H1 (cell line): Measurements from ENCODE around the gene DHH. TPM values are rescaled to one million over a fixed set of nuclear protein-coding genes. Genes with fewer than 3 reads are reported as not detected.
A peak's percentile ranks its signal among the peaks of the same experiment; 100 is the strongest.

Experiments used
- CTCF ChIA-PET: fragments of 300-600 bp; sonication (Branson Sonifier 250); formaldehyde crosslinking; loops from one replicate; lab custom pipeline; 2021; ENCODE audit not compliant: partially characterized antibody; lab: Charles Lee
- POLR2A ChIA-PET: fragments of 300-600 bp; sonication (Branson Sonifier 250); formaldehyde crosslinking; loops from one replicate; lab custom pipeline; 2021; ENCODE audit warnings: inconsistent platforms; ENCODE audit not compliant: partially characterized antibody; lab: Charles Lee
- DNase-seq, 2 experiments: peaks; one replicate each; pipeline versions ENCODE4 v3.0.0 to v3.0.0-alpha.2; 2010 to 2022; ENCODE audit warnings: low spot score in 2 of 2, low read depth in 1 of 2, mixed read lengths in 1 of 2
- FAIRE-seq: peaks from 2 replicates; lab custom pipeline; 2011; peaks lifted over from hg19 to GRCh38; lab: Jason Lieb, UNC
- H2AFZ ChIP-seq: 2 replicates; pipeline ENCODE4 v1.8.1; 2012; ENCODE audit warnings: low read length, inconsistent platforms
- H2AK5ac ChIP-seq: 2 replicates; pipeline ENCODE4 v1.6.1; 2013; ENCODE audit warnings: low read depth, low read length
- H2BK120ac ChIP-seq: replicated peaks from 2 replicates; pipeline ENCODE3; 2013; ENCODE audit warnings: low read depth, low read length, inconsistent platforms
- H2BK12ac ChIP-seq: 2 replicates; pipeline ENCODE4 v1.6.1; 2013; ENCODE audit warnings: low read depth, low read length
- H2BK15ac ChIP-seq: 2 replicates; pipeline ENCODE4 v1.6.1; 2013; ENCODE audit warnings: low read length
- H2BK20ac ChIP-seq: 2 replicates; pipeline ENCODE4 v1.6.1; 2013; ENCODE audit warnings: low read length
- H2BK5ac ChIP-seq: 2 replicates; pipeline ENCODE4 v1.6.1; 2013; ENCODE audit warnings: low read depth, low read length
- H3K14ac ChIP-seq: 2 replicates; pipeline ENCODE4 v1.6.1; 2013; ENCODE audit warnings: inconsistent platforms; ENCODE audit not compliant: insufficient read length
- H3K18ac ChIP-seq: 2 replicates; pipeline ENCODE4 v1.6.1; 2013; ENCODE audit warnings: low read length; ENCODE audit errors: extremely low read depth
- H3K23ac ChIP-seq: 2 replicates; pipeline ENCODE4 v1.6.1; 2013; ENCODE audit warnings: inconsistent platforms; ENCODE audit not compliant: insufficient read length
- H3K23me2 ChIP-seq: 2 replicates; pipeline ENCODE4 v1.6.1; 2013; ENCODE audit warnings: low read depth, low read length
- H3K27ac ChIP-seq: 2 replicates; pipeline ENCODE4 v1.6.1; 2011; ENCODE audit warnings: low read depth, low read length, inconsistent platforms
- H3K27me3 ChIP-seq, 4 experiments: replicated peaks in 1 of 4; 1 replicate in 1 of 4; 2 replicates in 3 of 4; pipeline versions ENCODE4 v1.6.1 to v1.8.1; 2011 to 2013; ENCODE audit warnings: low read length in 3 of 4, mild to moderate bottlenecking in 3 of 4, inconsistent platforms in 2 of 4, mixed read lengths in 2 of 4, moderate library complexity in 1 of 4; ENCODE audit not compliant: control insufficient read depth in 3 of 4, insufficient read depth in 3 of 4; ENCODE audit errors: extremely low read depth in 1 of 4
- H3K36me3 ChIP-seq, 4 experiments: 2 replicates each; pipeline versions ENCODE4 v1.6.1 to v1.8.1; 2011 to 2013; ENCODE audit warnings: mild to moderate bottlenecking in 4 of 4, low read length in 3 of 4, moderate library complexity in 2 of 4, control low read depth in 1 of 4, inconsistent platforms in 1 of 4; ENCODE audit not compliant: insufficient read depth in 4 of 4, control insufficient read depth in 2 of 4
- H3K4ac ChIP-seq: replicated peaks from 2 replicates; pipeline ENCODE3; 2013; ENCODE audit warnings: low read length, low read depth, mixed read lengths, inconsistent platforms; ENCODE audit not compliant: insufficient read length
- H3K4me1 ChIP-seq, 4 experiments: replicated peaks in 1 of 4; 1 replicate in 1 of 4; 2 replicates in 3 of 4; pipeline versions ENCODE4 v1.6.1 to v1.8.1; 2011 to 2013; ENCODE audit warnings: low read length in 3 of 4, inconsistent platforms in 2 of 4, mixed read lengths in 1 of 4; ENCODE audit not compliant: insufficient read depth in 4 of 4, control insufficient read depth in 3 of 4
- H3K4me2 ChIP-seq, 2 experiments: 2 replicates each; pipeline versions ENCODE4 v1.6.1 to v1.8.1; 2011 to 2013; ENCODE audit warnings: low read depth in 2 of 2, low read length in 2 of 2, control low read depth in 1 of 2, inconsistent platforms in 1 of 2, mild to moderate bottlenecking in 1 of 2; ENCODE audit not compliant: insufficient read depth in 1 of 2
- H3K4me3 ChIP-seq, 4 experiments: fragments of 200-600, 300-600 bp in 1 of 4; sonication (generic), shearing (Covaris generic), sonication (Bioruptor Twin) in 1 of 4; 2 replicates each; pipeline versions ENCODE4 v1.5.1 to v1.8.1; 2011 to 2016; ENCODE audit warnings: low read length in 4 of 4, low read depth in 3 of 4, control low read depth in 2 of 4, inconsistent platforms in 2 of 4, mild to moderate bottlenecking in 2 of 4, mixed read lengths in 1 of 4, moderate library complexity in 1 of 4; ENCODE audit not compliant: insufficient read depth in 2 of 4; ENCODE audit errors: extremely low read depth in 1 of 4
- H3K56ac ChIP-seq: replicated peaks from 2 replicates; pipeline ENCODE3; 2013; ENCODE audit warnings: low read depth, mild to moderate bottlenecking, mixed read lengths, low read length, inconsistent platforms; ENCODE audit not compliant: insufficient read length
- H3K79me1 ChIP-seq: 2 replicates; pipeline ENCODE4 v1.6.1; 2013; ENCODE audit warnings: low read depth, low read length, control low read depth
- H3K79me2 ChIP-seq, 2 experiments: 2 replicates each; pipeline versions ENCODE4 v1.6.1 to v1.8.1; 2012 to 2013; ENCODE audit warnings: low read length in 2 of 2, mild to moderate bottlenecking in 2 of 2, inconsistent platforms in 1 of 2; ENCODE audit not compliant: insufficient read depth in 2 of 2, control insufficient read depth in 1 of 2
- H3K9ac ChIP-seq, 4 experiments: replicated peaks in 1 of 4; 1 replicate in 1 of 4; 2 replicates in 3 of 4; pipeline versions ENCODE4 v1.6.1 to v1.8.1; 2011 to 2013; ENCODE audit warnings: low read depth in 3 of 4, low read length in 3 of 4, control low read depth in 2 of 4, mild to moderate bottlenecking in 2 of 4, moderate library complexity in 2 of 4, inconsistent platforms in 1 of 4; ENCODE audit errors: extremely low read depth in 1 of 4
- H3K9me3 ChIP-seq, 2 experiments: 2 replicates each; pipeline versions ENCODE4 v1.6.1 to v1.8.1; 2012 to 2013; ENCODE audit warnings: mild to moderate bottlenecking in 2 of 2, moderate library complexity in 2 of 2, control low read depth in 1 of 2, inconsistent platforms in 1 of 2, low read depth in 1 of 2, low read length in 1 of 2, mixed read lengths in 1 of 2; ENCODE audit not compliant: insufficient read depth in 2 of 2
- H4K20me1 ChIP-seq, 2 experiments: replicated peaks in 1 of 2; 2 replicates each; pipeline versions ENCODE3 to v1.8.1; 2011 to 2013; ENCODE audit warnings: inconsistent platforms in 2 of 2, low read length in 2 of 2, mild to moderate bottlenecking in 1 of 2; ENCODE audit not compliant: insufficient read depth in 2 of 2, control insufficient read depth in 1 of 2
- H4K5ac ChIP-seq: 2 replicates; pipeline ENCODE4 v1.6.1; 2013; ENCODE audit warnings: low read length, low read depth, mixed read lengths, inconsistent platforms; ENCODE audit not compliant: insufficient read length
- H4K8ac ChIP-seq: 2 replicates; pipeline ENCODE4 v1.8.0; 2013; ENCODE audit warnings: mild to moderate bottlenecking, moderate library complexity, low read length, inconsistent platforms; ENCODE audit not compliant: insufficient read depth; ENCODE audit errors: extremely low read depth
- H4K91ac ChIP-seq: replicated peaks from 2 replicates; pipeline ENCODE3; 2013; ENCODE audit warnings: low read length, mixed read lengths, inconsistent platforms; ENCODE audit not compliant: insufficient read length
- EGR1 ChIP-seq: IDR thresholded peaks from 2 replicates; pipeline ENCODE4 v1.6.1; 2011; ENCODE audit warnings: low read depth, low read length, borderline replicate concordance
- HDAC2 ChIP-seq, 2 experiments: fragments of 300-600 bp in 1 of 2; sonication (generic) in 1 of 2; IDR thresholded peaks; 2 replicates each; pipeline ENCODE4 v1.6.1; 2011 to 2012; ENCODE audit warnings: low read depth in 2 of 2, low read length in 2 of 2, mild to moderate bottlenecking in 2 of 2, moderate library complexity in 2 of 2, borderline replicate concordance in 1 of 2, inconsistent platforms in 1 of 2
- KDM1A ChIP-seq: fragments of 200-600, 300-600 bp; sonication (generic); IDR thresholded peaks from 2 replicates; pipeline ENCODE4 v1.7.1; 2016; ENCODE audit warnings: mild to moderate bottlenecking, low read length, borderline replicate concordance
- POLR2AphosphoS5 ChIP-seq: IDR thresholded peaks from 2 replicates; pipeline ENCODE4 v1.6.1; 2011; ENCODE audit warnings: low read depth, low read length
- RNF2 ChIP-seq: fragments of 200-900, 300-1000 bp; sonication (generic); IDR thresholded peaks from 2 replicates; pipeline ENCODE4 v1.7.1; 2016; ENCODE audit warnings: borderline replicate concordance, low read depth, mild to moderate bottlenecking, antibody characterized with exemption, low read length; ENCODE audit not compliant: poor library complexity, severe bottlenecking; ENCODE audit errors: missing control alignments
- TCF12 ChIP-seq: IDR thresholded peaks from 2 replicates; pipeline ENCODE4 v1.6.1; 2011; ENCODE audit warnings: low read depth, mild to moderate bottlenecking, low read length
- ZNF274 ChIP-seq: IDR thresholded peaks from 2 replicates; pipeline ENCODE4 v1.7.0; 2012; ENCODE audit warnings: low read length, borderline replicate concordance; ENCODE audit errors: extremely low read depth
- WGBS, 2 experiments: shearing (Covaris generic) in 1 of 2; methylation state at CpG; one replicate each; pipeline versions ENCODE4 v1.1.6 to v1.1.7; 2013 to 2015; ENCODE audit warnings: low lambda C conversion rate in 2 of 2, mixed read lengths in 2 of 2, inconsistent platforms in 1 of 2, low coverage in 1 of 2, missing lambda C conversion rate in 1 of 2; ENCODE audit not compliant: insufficient replicate concordance in 2 of 2, insufficient coverage in 1 of 2, insufficient read length in 1 of 2; ENCODE audit errors: extremely low coverage in 1 of 2, missing lambda C conversion rate in 1 of 2; 5-methylcytosine and 5-hydroxymethylcytosine counted together
- polyA plus RNA-seq, 7 experiments: library from polyadenylated mRNA; depleted of rRNA in 3 of 7; stranded (reverse) in 5 of 7; unstranded in 2 of 7; fragments of >200 nt in 5 of 7; fragments of 200-250 nt in 2 of 7; gene quantifications; 1 replicate in 5 of 7; 2 replicates in 1 of 7; 4 replicates in 1 of 7; pipeline versions ENCODE4 v1.2.1 to v1.2.3, GENCODE V29; 2011 to 2013; ENCODE audit warnings: missing spikeins in 2 of 7, mixed read lengths in 2 of 7
- total RNA-seq: library from RNA; stranded (reverse); fragmentation: NEBNext Ultra II Directional; extraction: Animal tissue kit (Norgen Biotek cat#: 25700); gene quantifications from 2 replicates; pipeline ENCODE4 v1.2.1, GENCODE V29; 2021

DHH gene
- total and polyA plus RNA-seq, 2 of the 8 experiments (the other 6 are each of a cell fraction or from before 2014, with no cell fraction given) = 0.03 to 0.11 TPM

DNA sequence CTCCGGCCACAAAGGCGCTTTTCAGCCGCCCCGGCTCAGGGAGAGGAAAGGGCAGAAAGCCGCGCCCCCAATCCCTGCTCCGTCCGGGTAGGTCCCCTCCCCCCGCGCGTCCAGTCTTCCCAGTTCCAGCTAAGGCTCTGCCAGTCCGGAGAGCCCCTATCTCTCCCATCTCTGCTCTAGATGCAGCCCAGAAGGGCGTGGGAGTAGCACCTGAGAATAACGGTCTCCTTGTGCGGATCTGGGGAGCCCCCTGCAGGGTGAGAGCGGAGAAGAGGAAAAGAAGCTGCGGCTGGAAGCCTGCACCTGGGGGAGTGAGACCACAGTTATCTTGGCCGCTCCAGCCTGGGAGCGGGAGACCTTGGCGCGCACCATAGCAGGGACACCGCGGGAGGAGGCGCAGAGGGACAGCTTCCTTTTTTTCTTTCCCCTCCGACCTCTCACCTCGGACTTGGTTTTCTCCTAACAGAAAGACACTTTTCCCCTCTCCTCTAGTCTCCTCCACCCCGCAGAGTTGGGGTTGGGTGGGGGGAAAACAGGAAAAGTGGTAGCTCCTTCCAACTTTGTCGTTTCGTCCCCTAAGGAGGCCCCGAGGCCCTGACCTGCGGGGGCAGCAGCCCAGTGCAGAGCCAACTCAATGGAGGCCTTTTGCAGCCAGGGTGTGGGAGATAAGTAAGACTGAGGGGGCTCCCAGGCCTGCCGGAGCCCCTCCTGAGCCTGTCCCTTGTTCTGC, 2.4 kb downstream of the DHH start:
- Histone ChIP-seq H3K27me3 (peaks cover 58 to 81% (median 78%) of the 10 kb centered on the region in 4 experiments), H2AK5ac (no peak overlapping the region), H4K20me1 (peaks cover 5 to 9% of the 10 kb centered on the region in 2 experiments), H3K14ac (no peak overlapping the region), H3K4me3 (peak overlapping the region in 2 of 4 experiments; percentile 3 to 50; a peak in 4 of 8 replicates), H3K27ac (no peak overlapping the region), H3K9me3 (no peaks in the 10 kb centered on the region; a peak in 1 of 4 replicates), H3K4me1 (peaks cover 0 to 47% (median 20%) of the 10 kb centered on the region in 4 experiments; a peak in 6 of 7 replicates), H2BK120ac (no peak overlapping the region), H3K79me1 (no peaks in the 10 kb centered on the region), H4K8ac (no peak overlapping the region), H2BK15ac (no peak overlapping the region), H3K18ac (no peak overlapping the region), H2AFZ (no peak overlapping the region), H2BK5ac (no peak overlapping the region), H4K5ac (no peak overlapping the region), H2BK12ac (peak overlapping the region; percentile 50; the same call in 1 of the 2 replicates), H3K79me2 (no peaks in the 10 kb centered on the region), H3K23ac (no peak overlapping the region), H3K4ac (no peak overlapping the region), H3K56ac (no peak overlapping the region), H4K91ac (no peak overlapping the region), H2BK20ac (no peak overlapping the region), H3K36me3 (peaks cover 2 to 10% (median 3%) of the 10 kb centered on the region in 4 experiments; a peak in 4 of 8 replicates), H3K23me2 (peaks cover 13% of the 10 kb centered on the region), H3K4me2 (peak overlapping the region; percentile 45 to 75), H3K9ac (no peak overlapping the region)
- POLR2A ChIA-PET = interaction anchor here (0.8 to 6.4 kb wide), 14 partner anchors 13 to 227 kb away, joined by 3 to 66 read pairs (median 5); partner anchors contain the start of genes KMT2D, LMBR1L, RHEBL1 and RND1
- DNase-seq (peak in 1 of 2 experiments; percentile 86), FAIRE-seq (no peak)
- CTCF ChIA-PET = interaction anchor here (0.7 to 11.2 kb wide), 25 partner anchors 9 to 486 kb away, joined by 3 to 178 read pairs (median 5); partner anchors contain the start of genes DDN, LMBR1L, RHEBL1 and TUBA1B
- 7% methylated on average over 24 of the region's 32 CpGs; no CpG with 5 or more reads in 1 of the 2 experiments for WGBS, 2 experiments
- TF ChIP-seq EGR1 (peak; percentile 71; the same call in 1 of the 2 replicates), KDM1A (peak; percentile 99), ZNF274 (no peak), POLR2AphosphoS5 (no peak), RNF2 (peak; percentile 20), TCF12 (peak; percentile 45; the same call in 1 of the 2 replicates), HDAC2 (IDR thresholded peaks at IDR 0.05; ENCODE audit: borderline replicate concordance in 1 of 2, low read depth in 2 of 2, low read length in 2 of 2) (peak; percentile 92 to 97)
